Measurements from ENCODE around the gene SH3PXD2A. TPM values are rescaled to one million over a fixed set of nuclear protein-coding genes. Genes with fewer than 3 reads are reported as not detected.

SH3PXD2A gene
- total and polyA plus RNA-seq, 10 of the 15 experiments (the other 5 are each of a cell fraction or from before 2014, with no cell fraction given) = 0.63 to 14.0 (median 4.4) TPM

- FAIRE-seq (no peak), ATAC-seq (no peak), DNase-seq (ENCODE audit: low read depth, low spot score) (no peak)
- 39% methylated on average over 8 of the region's 8 CpGs for WGBS (ENCODE audit: insufficient coverage, insufficient replicate concordance, low lambda C conversion rate, missing lambda C conversion rate)
- no peak overlapping the region for H2AFZ ChIP-seq (ENCODE audit: control insufficient read depth, low read depth, low read length)
- TF ChIP-seq USF1 (IDR thresholded peaks at IDR 0.05; ENCODE audit: borderline replicate concordance, extremely low read length, insufficient read depth, low read depth, low read length) (peak; percentile 4), CEBPB (IDR thresholded peaks at IDR 0.05; ENCODE audit: borderline replicate concordance in 1 of 2, low read depth in 2 of 2, low read length in 2 of 2) (no peak), SP1 (IDR thresholded peaks at IDR 0.05; ENCODE audit: low read depth, low read length) (no peak)
- ChIA-PET SMC1A (ENCODE audit: uncharacterized antibody, unreplicated experiment) (interaction anchor here (1.0 to 6.7 kb wide), 5 partner anchors 13 to 175 kb away, joined by 3 to 50 read pairs (median 8); no protein-coding TSS in a partner anchor), RAD21 (ENCODE audit: unreplicated experiment) (no interaction called here), CTCF (interaction anchor here (0.7 to 6.9 kb wide), 4 partner anchors 17 to 177 kb away, joined by 3 to 120 read pairs (median 5); no protein-coding TSS in a partner anchor), POLR2A (no interaction called here)
- H3K36me3 ChIP-seq (ENCODE audit: control insufficient read depth in 2 of 2, insufficient read depth in 2 of 2, low read length in 1 of 2) = no peaks in the 10 kb centered on the region
- no peaks in the 10 kb centered on the region for H3K4me1 ChIP-seq (ENCODE audit: control insufficient read depth, insufficient read depth, low read length)
- H3K27ac ChIP-seq (ENCODE audit: control insufficient read depth, insufficient read depth) = no peak overlapping the region
- no peak overlapping the region for H3K9ac ChIP-seq (ENCODE audit: control insufficient read depth, insufficient read depth, low read length)
- H4K20me1 ChIP-seq (ENCODE audit: control insufficient read depth, insufficient read depth) = no peaks in the 10 kb centered on the region; the same call in 1 of the 2 replicates
- no peaks in the 10 kb centered on the region; a peak in 1 of 4 replicates for H3K27me3 ChIP-seq (replicated peaks in 1 of 2; ENCODE audit: control insufficient read depth in 2 of 2, insufficient read depth in 2 of 2, low read length in 1 of 2)
- intact Hi-C loops (cut with micrococcal nuclease; ENCODE audit: unreplicated experiment) (no loop called here), in situ Hi-C loops (cut with MboI) (no loop called here)
- no peaks in the 10 kb centered on the region for H3K79me2 ChIP-seq (ENCODE audit: control insufficient read depth, insufficient read depth, low read length)
- no peak overlapping the region for H3K4me2 ChIP-seq (ENCODE audit: control insufficient read depth, insufficient read depth)
- no peaks in the 10 kb centered on the region for H3K9me3 ChIP-seq (replicated peaks; ENCODE audit: control insufficient read depth, insufficient read depth, low read length)
- no peak overlapping the region for H3K4me3 ChIP-seq
- BruUV-seq (replicated peaks) = no TSS peak
Observed at GRCh38 chr10:103709341-103709920, 145.9 kb downstream of the SH3PXD2A start.

- ChIA-PET POLR2A (no interaction called here), SMC1A (ENCODE audit: uncharacterized antibody, unreplicated experiment) (interaction anchor here (1.0 to 4.5 kb wide), 2 partner anchors 12 to 176 kb away, joined by 3 to 32 read pairs; no protein-coding TSS in a partner anchor), RAD21 (ENCODE audit: unreplicated experiment) (no interaction called here), CTCF (interaction anchor here (1.3 to 6.9 kb wide), 4 partner anchors 22 to 178 kb away, joined by 3 to 120 read pairs (median 5); no protein-coding TSS in a partner anchor)
- DNase-seq (ENCODE audit: low read depth, low spot score) (no peak), ATAC-seq (no peak), FAIRE-seq (no peak)
- H3K9me3 ChIP-seq (replicated peaks; ENCODE audit: control insufficient read depth, insufficient read depth, low read length) = no peaks in the 10 kb centered on the region
- H3K27ac ChIP-seq (ENCODE audit: control insufficient read depth, insufficient read depth) = no peak overlapping the region
- 29% methylated on average over 6 of the region's 6 CpGs for WGBS (ENCODE audit: insufficient coverage, insufficient replicate concordance, low lambda C conversion rate, missing lambda C conversion rate)
- H3K4me1 ChIP-seq (ENCODE audit: control insufficient read depth, insufficient read depth, low read length) = no peaks in the 10 kb centered on the region
- H2AFZ ChIP-seq (ENCODE audit: control insufficient read depth, low read depth, low read length) = no peak overlapping the region
- no peaks in the 10 kb centered on the region for H3K79me2 ChIP-seq (ENCODE audit: control insufficient read depth, insufficient read depth, low read length)
- TF ChIP-seq CEBPZ (IDR thresholded peaks at IDR 0.05; ENCODE audit: low read depth, low read length) (no peak), MYB (IDR thresholded peaks at IDR 0.05; ENCODE audit: borderline replicate concordance, low read depth, low read length) (no peak), IRF5 (IDR thresholded peaks at IDR 0.05; ENCODE audit: borderline replicate concordance) (no peak), WRNIP1 (IDR thresholded peaks at IDR 0.05; ENCODE audit: borderline replicate concordance, low read depth, low read length) (no peak), ATF7 (IDR thresholded peaks at IDR 0.05; ENCODE audit: low read depth) (no peak), NFIC (IDR thresholded peaks at IDR 0.05; ENCODE audit: low read depth, low read length) (no peak)
- H3K4me3 ChIP-seq = no peak overlapping the region
- in situ Hi-C loops (cut with MboI) (no loop called here), intact Hi-C loops (cut with micrococcal nuclease; ENCODE audit: unreplicated experiment) (no loop called here)
- H3K36me3 ChIP-seq (ENCODE audit: control insufficient read depth in 2 of 2, insufficient read depth in 2 of 2, low read length in 1 of 2) = no peaks in the 10 kb centered on the region
- H3K9ac ChIP-seq (ENCODE audit: control insufficient read depth, insufficient read depth, low read length) = no peak overlapping the region
- no peak overlapping the region for H3K4me2 ChIP-seq (ENCODE audit: control insufficient read depth, insufficient read depth)
- H4K20me1 ChIP-seq (ENCODE audit: control insufficient read depth, insufficient read depth) = no peaks in the 10 kb centered on the region; the same call in 1 of the 2 replicates
- BruUV-seq (replicated peaks) = no TSS peak
- no peaks in the 10 kb centered on the region; a peak in 1 of 4 replicates for H3K27me3 ChIP-seq (replicated peaks in 1 of 2; ENCODE audit: control insufficient read depth in 2 of 2, insufficient read depth in 2 of 2, low read length in 1 of 2)
Observed at GRCh38 chr10:103708627-103709288, 146.6 kb downstream of the SH3PXD2A start.

All from GM12878 (cell line).